ENCODE results near the gene GABBR2.

GABBR2 gene

GRCh38 chr9:98251551-98251950 lies 457.2 kb downstream of the GABBR2 start:
- DNase-seq, result no peak

DNA sequence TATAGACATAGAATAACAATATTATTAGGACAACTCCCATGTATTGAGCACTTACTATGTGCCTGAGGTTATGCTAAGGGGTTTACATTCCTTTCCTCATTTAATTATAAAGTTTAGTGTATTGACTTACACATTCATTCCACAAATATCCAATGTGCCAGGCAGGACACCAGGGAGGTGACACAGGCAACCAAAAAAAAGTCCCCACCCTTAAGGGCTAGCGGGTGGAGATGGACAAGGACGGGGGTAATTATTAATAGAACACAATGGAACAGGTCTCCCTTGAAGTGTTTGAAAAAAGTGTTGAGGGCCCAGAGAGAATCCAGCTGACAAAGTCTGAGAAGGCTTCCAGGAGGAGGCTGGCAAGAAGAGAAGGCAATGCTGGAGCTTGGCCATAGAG lies 459.0 kb downstream of the GABBR2 start:
- DNase-seq, result no peak

GRCh38 chr9:98248737-98249474 lies 459.8 kb downstream of the GABBR2 start:
- peak in 2 of 14 donors; percentile 17 to 52 for DNase-seq

DNA sequence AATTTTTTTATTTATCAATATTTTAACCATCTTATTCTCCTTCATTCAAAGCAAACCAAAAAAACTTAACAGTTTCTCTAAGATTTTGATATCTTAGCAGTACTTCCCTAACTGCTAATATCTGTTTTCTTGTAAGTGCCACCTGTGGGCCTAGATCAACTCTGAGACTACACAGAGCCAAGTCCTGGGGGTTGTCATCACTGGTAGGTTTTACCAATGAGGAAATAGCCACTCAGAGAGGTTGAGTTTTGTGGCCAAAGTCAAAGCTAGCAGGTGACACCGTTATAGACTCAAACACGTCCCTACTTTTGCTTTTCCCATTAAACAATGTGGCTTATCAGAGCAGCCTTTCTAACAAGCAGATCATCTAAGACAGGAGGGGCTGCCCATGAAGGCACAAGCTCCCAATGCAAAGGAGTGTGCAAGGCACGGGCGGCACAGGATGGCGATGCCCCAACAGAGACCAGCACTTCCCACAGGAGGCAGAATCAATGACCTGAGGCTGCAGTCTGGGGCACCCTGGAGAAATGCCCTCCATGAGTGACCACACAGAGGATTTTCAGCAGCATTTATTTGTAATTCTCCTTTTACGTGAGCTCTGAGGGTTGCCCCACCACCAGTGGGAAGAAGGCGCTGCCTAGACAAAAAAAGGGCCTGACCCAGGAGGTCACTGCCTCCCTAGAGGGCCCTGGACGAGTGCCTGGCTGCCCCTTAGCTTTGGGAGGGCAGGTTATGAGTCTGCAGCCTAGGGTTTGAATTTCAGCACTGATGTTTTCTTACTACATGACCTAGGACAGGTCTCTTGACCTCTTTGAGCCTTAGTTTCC lies 460.7 kb downstream of the GABBR2 start:
- DNase-seq, result no peak

DNA sequence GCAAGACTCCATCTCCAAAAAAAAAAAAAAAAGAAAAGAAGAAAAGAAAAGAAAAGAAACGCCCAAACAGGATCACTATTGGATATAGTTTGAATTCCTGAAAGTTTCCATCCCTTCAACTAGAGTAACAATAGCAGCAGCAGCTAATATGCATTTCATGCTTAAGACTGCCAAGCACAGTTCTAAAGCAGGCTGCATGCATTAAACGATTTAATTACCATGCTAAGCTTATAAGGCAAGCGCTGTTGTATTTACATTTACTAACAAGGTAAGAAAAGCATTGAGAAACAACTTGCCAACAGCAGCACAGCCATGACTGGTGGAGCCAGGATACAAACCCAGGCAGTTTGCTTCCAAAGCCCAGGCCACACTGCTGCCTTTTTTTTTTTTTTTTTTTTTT lies 466.3 kb downstream of the GABBR2 start:
- no peak for DNase-seq

DNA sequence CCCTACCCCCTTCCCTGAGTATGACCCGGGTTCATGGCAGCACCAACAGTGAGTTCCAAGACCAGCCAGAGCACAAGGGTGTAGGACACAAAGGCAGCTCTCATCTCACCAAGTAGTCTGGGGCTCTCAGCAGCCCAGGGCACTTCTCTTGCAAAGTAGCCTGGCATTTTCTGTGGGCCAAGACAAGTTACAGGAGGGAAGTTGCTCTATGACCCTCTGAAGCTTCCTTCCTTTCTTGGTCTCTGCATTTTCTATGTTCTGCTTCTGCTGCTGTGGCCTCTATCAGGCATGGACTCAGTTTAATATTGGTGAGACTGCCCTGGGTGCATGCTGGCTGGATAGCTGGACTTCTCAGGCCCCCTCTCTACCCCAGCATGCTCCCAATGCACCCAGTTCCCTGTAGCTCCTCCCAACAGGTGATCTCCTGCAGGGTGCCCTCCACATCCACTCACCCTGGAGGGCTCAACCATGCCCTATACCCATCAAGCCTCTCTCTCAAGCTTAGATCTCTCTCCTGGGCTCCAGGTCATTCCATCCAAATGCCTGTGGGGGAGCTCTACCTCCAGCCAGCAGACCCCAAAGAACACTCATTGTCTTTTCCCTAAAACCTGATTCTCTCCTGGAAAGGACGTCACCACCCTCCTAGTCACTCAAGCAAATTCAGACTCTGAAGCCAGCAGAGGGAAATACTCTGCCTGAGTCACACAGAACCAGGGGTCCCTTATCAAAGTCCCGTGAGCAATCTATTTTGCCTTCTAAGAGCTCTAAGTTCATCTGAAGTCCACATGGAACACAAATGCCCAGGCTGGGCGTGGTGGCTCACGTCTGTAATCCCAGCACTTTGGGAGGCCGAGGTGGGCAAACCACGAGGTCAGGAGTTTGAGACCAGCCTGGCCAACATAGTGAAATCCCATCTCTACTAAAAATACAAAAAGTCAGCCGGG lies 467.1 kb downstream of the GABBR2 start:
- no peak for DNase-seq

DNA sequence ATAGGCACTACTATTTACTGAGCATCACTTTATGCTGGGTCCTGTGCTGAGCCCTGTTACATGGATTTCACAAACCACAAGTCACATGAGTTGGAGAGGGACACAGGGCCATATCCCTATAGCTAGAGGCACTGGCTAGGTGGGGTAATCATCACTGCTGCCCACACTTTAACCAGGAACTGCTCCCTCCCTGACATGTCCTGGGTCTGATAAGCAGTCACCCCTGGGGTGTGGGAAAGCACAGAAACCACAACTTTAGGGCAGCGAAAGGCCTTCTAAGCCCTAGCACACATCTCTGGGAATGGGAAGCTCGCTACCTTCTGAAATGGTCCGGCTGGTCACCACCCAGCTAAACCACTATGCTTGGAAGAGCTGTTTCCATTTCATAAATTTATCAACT lies 468.3 kb downstream of the GABBR2 start:
- no peak for DNase-seq
